Gastrocnemius medialis (tissue), 4 donors: Measurements from ENCODE around the gene DCD. TPM values are rescaled to one million over a fixed set of nuclear protein-coding genes. Genes with fewer than 3 reads are reported as not detected.
A peak's percentile ranks its signal among the peaks of the same experiment; 100 is the strongest.

Source experiments
- ATAC-seq, 2 donors: fragments of 150-250 bp; one replicate each; pipeline ENCODE4 v1.9.1; 2016
- DNase-seq, 2 donors: peaks; one replicate each; pipeline ENCODE4 v3.0.0-alpha.2; 2019
- H3K27ac ChIP-seq, 4 donors: fragments of 200-600 bp; sonication (generic); 1 replicate in 1 of 4; 2 replicates in 3 of 4; pipeline ENCODE4 v1.5.1; 2016 to 2018; ENCODE audit warnings: mild to moderate bottlenecking in 2 of 4, moderate library complexity in 1 of 4
- H3K27me3 ChIP-seq, 3 donors: fragments of 200-600 bp; sonication (generic) in 2 of 3; 1 replicate in 1 of 3; 2 replicates in 2 of 3; pipeline versions ENCODE4 v1.5.1 to v1.6.0; 2016 to 2019; ENCODE audit warnings: mild to moderate bottlenecking in 1 of 3, moderate library complexity in 1 of 3
- H3K36me3 ChIP-seq, 2 donors: fragments of 200-600 bp; sonication (generic) in 1 of 2; one replicate each; pipeline ENCODE4 v1.5.1; 2017 to 2018
- H3K4me1 ChIP-seq, 2 donors: fragments of 200-600 bp; sonication (generic) in 1 of 2; one replicate each; pipeline ENCODE4 v1.5.1; 2016 to 2017; ENCODE audit warnings: mild to moderate bottlenecking in 2 of 2
- H3K4me3 ChIP-seq, 4 donors: fragments of 200-600 bp; sonication (generic) in 3 of 4; 1 replicate in 1 of 4; 2 replicates in 3 of 4; pipeline ENCODE4 v1.5.1; 2016 to 2019; ENCODE audit warnings: mild to moderate bottlenecking in 2 of 4
- H3K9me3 ChIP-seq, 3 donors: fragments of 200-600 bp; sonication (generic) in 2 of 3; 1 replicate in 1 of 3; 2 replicates in 2 of 3; pipeline ENCODE4 v1.5.1; 2016 to 2019
- CTCF ChIP-seq, 5 experiments: fragments of 450-650 bp in 3 of 5; fragments of 200-600 bp in 2 of 5; sonication (generic) in 2 of 5; IDR thresholded peaks in 4 of 5; conservative IDR thresholded peaks in 1 of 5; 1 replicate in 4 of 5; 2 replicates in 1 of 5; pipeline ENCODE4 v1.5.1; 2016 to 2019; ENCODE audit warnings: antibody characterized with exemption in 5 of 5, mild to moderate bottlenecking in 3 of 5, moderate library complexity in 3 of 5
- POLR2A ChIP-seq, 2 donors: fragments of 450-650 bp; IDR thresholded peaks; one replicate each; pipeline ENCODE4 v1.6.1; 2017; ENCODE audit warnings: antibody characterized with exemption in 2 of 2, mild to moderate bottlenecking in 2 of 2, moderate library complexity in 2 of 2
- in situ Hi-C, 4 donors: fragments of 200-750 bp; cut with MboI; loops; one replicate each; pipeline versions ENCODE4 v1.15.0 to v1.8.0; 2017; ENCODE audit warnings: low sequenced_read_pairs in 4 of 4
- intact Hi-C: fragments of 100-400 bp; cut with DNase I; formaldehyde crosslinking; loops from one replicate; pipeline ENCODE4 v1.15.1; 2023; ENCODE audit warnings: low total_unique reads
- total RNA-seq, 4 donors: library from RNA; depleted of rRNA; stranded (reverse); fragments of >200 nt; gene quantifications; one replicate each; pipeline versions ENCODE4 v1.1.0 to v1.2.3, GENCODE V29; 2016

DCD gene
- total RNA-seq, 4 donors from 2014 or later, result not detected

- Histone ChIP-seq H3K4me3 (no peak overlapping the region), H3K36me3 (no peaks in the 10 kb centered on the region), H3K4me1 (no peaks in the 10 kb centered on the region), H3K27me3 (no peaks in the 10 kb centered on the region), H3K9me3 (no peaks in the 10 kb centered on the region), H3K27ac (no peak overlapping the region)
- intact Hi-C loops (no loop called here), in situ Hi-C loops (no loop called here)
- no peak for ATAC-seq
- TF ChIP-seq POLR2A (IDR thresholded peaks at IDR 0.05), result no peak
- no peak for DNase-seq
Observed at GRCh38 chr12:54604436-54604835, 43.7 kb downstream of the DCD start.

GRCh38 chr12:54603872-54604271, 44.3 kb downstream of the DCD start:
- DNase-seq, result no peak
- Histone ChIP-seq H3K9me3 (no peaks in the 10 kb centered on the region), H3K4me3 (no peak overlapping the region), H3K36me3 (no peaks in the 10 kb centered on the region), H3K4me1 (no peaks in the 10 kb centered on the region), H3K27ac (no peak overlapping the region), H3K27me3 (no peaks in the 10 kb centered on the region)
- TF ChIP-seq CTCF (IDR thresholded peaks at IDR 0.05 in 4 of 5, conservative IDR thresholded peaks at IDR 0.05 in 1 of 5) (no peak), POLR2A (IDR thresholded peaks at IDR 0.05) (no peak)
- intact Hi-C loops (loop anchor here (2.0 kb wide), 1 partner anchor 355 kb away; no protein-coding TSS in a partner anchor), in situ Hi-C loops (no loop called here)
- ATAC-seq, result no peak

- no peaks in the 10 kb centered on the region for H3K27me3 ChIP-seq
- H3K4me3 ChIP-seq, result no peak overlapping the region
- no peaks in the 10 kb centered on the region for H3K4me1 ChIP-seq
- TF ChIP-seq POLR2A (IDR thresholded peaks at IDR 0.05), result no peak
- peak; percentile 38 to 81 (median 54) for TF ChIP-seq CTCF (IDR thresholded peaks at IDR 0.05 in 4 of 5, conservative IDR thresholded peaks at IDR 0.05 in 1 of 5)
- H3K27ac ChIP-seq, result no peak overlapping the region
- ATAC-seq (peak; percentile 75 to 90), DNase-seq (peak; percentile 32 to 45)
- no peaks in the 10 kb centered on the region for H3K9me3 ChIP-seq
- H3K36me3 ChIP-seq, result no peaks in the 10 kb centered on the region
- intact Hi-C loops (loop anchor here (2.0 kb wide), 1 partner anchor 356 kb away; no protein-coding TSS in a partner anchor), in situ Hi-C loops (no loop called here)
Observed at GRCh38 chr12:54603173-54603814, 44.9 kb downstream of the DCD start.

GRCh38 chr12:54602661-54603060, 45.5 kb downstream of the DCD start:
- DNase-seq, result no peak
- TF ChIP-seq CTCF (IDR thresholded peaks at IDR 0.05 in 4 of 5, conservative IDR thresholded peaks at IDR 0.05 in 1 of 5) (no peak), POLR2A (IDR thresholded peaks at IDR 0.05) (no peak)
- Histone ChIP-seq H3K27me3 (no peaks in the 10 kb centered on the region), H3K4me3 (no peak overlapping the region), H3K27ac (no peak overlapping the region), H3K36me3 (no peaks in the 10 kb centered on the region), H3K4me1 (no peaks in the 10 kb centered on the region), H3K9me3 (no peaks in the 10 kb centered on the region)
- intact Hi-C loops, result loop anchor here (2.0 kb wide), 1 partner anchor 356 kb away; no protein-coding TSS in a partner anchor
- in situ Hi-C loops, result no loop called here
- no peak for ATAC-seq

- H3K36me3 ChIP-seq, result no peaks in the 10 kb centered on the region
- in situ Hi-C loops (no loop called here), intact Hi-C loops (loop anchor here (2.0 kb wide), 1 partner anchor 357 kb away; no protein-coding TSS in a partner anchor)
- no peak overlapping the region for H3K27ac ChIP-seq
- H3K27me3 ChIP-seq, result no peaks in the 10 kb centered on the region
- H3K4me3 ChIP-seq, result no peak overlapping the region
- H3K4me1 ChIP-seq, result no peaks in the 10 kb centered on the region
- TF ChIP-seq CTCF (IDR thresholded peaks at IDR 0.05 in 4 of 5, conservative IDR thresholded peaks at IDR 0.05 in 1 of 5) (no peak), POLR2A (IDR thresholded peaks at IDR 0.05) (no peak)
- DNase-seq (no peak), ATAC-seq (peak in 1 of 2 donors; percentile 40)
- H3K9me3 ChIP-seq, result no peaks in the 10 kb centered on the region
Observed at GRCh38 chr12:54601841-54602240, 46.3 kb downstream of the DCD start.
